Body of pancreas (tissue), 4 donors: ENCODE results near the gene MYL6B.

ENCODE experiments used
- POLR2A ChIP-seq, 3 donors: fragments of 450-650 bp; IDR thresholded peaks; one replicate each; pipeline ENCODE4 v1.6.1; 2016; ENCODE audit warnings: antibody characterized with exemption in 3 of 3, mild to moderate bottlenecking in 2 of 3
- TF ChIP-seq, protein P1 (sequence below), 7 experiments: fragments of 450-650 bp in 4 of 7; fragments of 200-600 bp in 3 of 7; sonication (generic) in 3 of 7; IDR thresholded peaks; one replicate each; pipeline ENCODE4 v1.5.1; 2016 to 2019; ENCODE audit warnings: antibody characterized with exemption in 7 of 7

DNA sequence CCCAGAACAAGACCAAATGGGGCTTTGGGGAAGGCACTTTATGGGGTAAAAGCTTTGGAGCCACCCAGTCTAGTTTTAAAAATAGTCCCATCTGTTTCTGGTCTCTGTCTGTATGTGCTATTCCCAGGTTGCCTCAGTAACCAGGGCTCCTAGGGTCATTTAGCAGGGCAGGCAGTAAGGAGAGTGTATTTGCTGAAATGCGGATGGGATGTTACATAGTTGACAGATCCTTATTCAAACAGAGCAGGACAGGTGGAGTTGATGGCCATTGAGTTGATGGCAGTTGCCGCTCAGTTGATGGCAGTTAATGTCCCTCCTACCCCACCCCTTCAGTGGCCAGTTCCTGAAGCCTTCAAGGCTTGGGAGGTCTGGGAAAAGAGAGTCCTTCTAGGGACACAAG is 29.8 kb upstream of the MYL6B start:
- TF ChIP-seq, protein P1, sequence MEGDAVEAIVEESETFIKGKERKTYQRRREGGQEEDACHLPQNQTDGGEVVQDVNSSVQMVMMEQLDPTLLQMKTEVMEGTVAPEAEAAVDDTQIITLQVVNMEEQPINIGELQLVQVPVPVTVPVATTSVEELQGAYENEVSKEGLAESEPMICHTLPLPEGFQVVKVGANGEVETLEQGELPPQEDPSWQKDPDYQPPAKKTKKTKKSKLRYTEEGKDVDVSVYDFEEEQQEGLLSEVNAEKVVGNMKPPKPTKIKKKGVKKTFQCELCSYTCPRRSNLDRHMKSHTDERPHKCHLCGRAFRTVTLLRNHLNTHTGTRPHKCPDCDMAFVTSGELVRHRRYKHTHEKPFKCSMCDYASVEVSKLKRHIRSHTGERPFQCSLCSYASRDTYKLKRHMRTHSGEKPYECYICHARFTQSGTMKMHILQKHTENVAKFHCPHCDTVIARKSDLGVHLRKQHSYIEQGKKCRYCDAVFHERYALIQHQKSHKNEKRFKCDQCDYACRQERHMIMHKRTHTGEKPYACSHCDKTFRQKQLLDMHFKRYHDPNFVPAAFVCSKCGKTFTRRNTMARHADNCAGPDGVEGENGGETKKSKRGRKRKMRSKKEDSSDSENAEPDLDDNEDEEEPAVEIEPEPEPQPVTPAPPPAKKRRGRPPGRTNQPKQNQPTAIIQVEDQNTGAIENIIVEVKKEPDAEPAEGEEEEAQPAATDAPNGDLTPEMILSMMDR (IDR thresholded peaks at IDR 0.05): no peak
- no peak for TF ChIP-seq POLR2A (IDR thresholded peaks at IDR 0.05)
